ENCODE measurements around the gene PRDM15. TPM values are rescaled to one million over a fixed set of nuclear protein-coding genes. Genes with fewer than 3 reads are reported as not detected.
A peak's percentile ranks its signal among the peaks of the same experiment; 100 is the strongest.

The PRDM15 gene
- total RNA-seq, 1 experiment from 2014 or later: 9.9 TPM

DNA sequence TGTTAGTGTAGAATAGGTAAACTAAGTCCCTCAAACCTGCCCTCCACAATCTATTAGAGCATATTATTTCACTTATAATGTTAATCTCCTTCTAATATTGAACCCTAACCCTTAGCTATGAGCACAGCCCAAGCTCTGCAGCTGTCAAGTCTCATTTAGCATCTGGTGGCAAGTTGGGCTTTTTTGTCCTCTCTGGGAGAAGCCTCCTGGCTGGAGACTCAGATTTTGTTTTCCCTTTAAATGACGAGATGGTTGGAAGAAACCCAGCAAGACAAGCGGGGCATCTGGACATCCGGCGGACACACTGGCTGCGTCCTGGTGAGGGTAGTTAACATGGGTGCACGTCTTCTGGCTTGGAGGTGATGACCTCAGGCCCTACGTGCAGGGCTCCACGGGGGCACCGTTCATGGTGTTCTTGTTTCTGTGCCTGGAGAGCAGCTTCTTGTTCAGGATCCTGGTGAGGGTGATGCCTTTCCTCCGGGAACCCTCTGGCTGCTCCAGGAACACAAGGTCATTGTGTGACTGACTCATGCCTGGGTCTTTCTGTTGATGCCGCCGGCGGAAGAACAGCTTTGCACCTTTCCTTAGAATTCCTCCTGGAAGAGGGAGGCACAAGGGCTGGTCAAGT is 9.7 kb upstream of the PRDM15 start:
- Histone ChIP-seq H3K4me2 (ENCODE audit: insufficient read depth, insufficient read length, low read length) (no peak overlapping the region), H4K91ac (ENCODE audit: insufficient read length, low read depth, low read length) (no peak overlapping the region), H3K79me1 (ENCODE audit: insufficient read depth, low read depth, low read length, poor library complexity, severe bottlenecking) (no peaks in the 10 kb centered on the region), H4K8ac (replicated peaks; ENCODE audit: insufficient read length, low read depth, low read length) (no peak overlapping the region), H3K14ac (ENCODE audit: insufficient read depth, low read length) (no peak overlapping the region), H3K23ac (ENCODE audit: insufficient read length, low read depth, low read length) (no peak overlapping the region), H2AK5ac (ENCODE audit: insufficient read length, low read length) (no peak overlapping the region), H3K27me3 (ENCODE audit: insufficient read depth, low read length) (no peaks in the 10 kb centered on the region), H3K9ac (ENCODE audit: extremely low read depth, insufficient read length, low read length) (no peak overlapping the region), H2BK120ac (ENCODE audit: low read depth, low read length, poor library complexity, severe bottlenecking) (no peak overlapping the region), H3T11ph (ENCODE audit: low read length) (no peak overlapping the region), H2BK12ac (ENCODE audit: insufficient read length, low read depth, low read length) (no peak overlapping the region), H3K56ac (ENCODE audit: insufficient read length, low read depth, low read length) (no peak overlapping the region), H4K5ac (ENCODE audit: insufficient read length, low read depth, low read length) (no peak overlapping the region), H3K79me2 (ENCODE audit: insufficient read depth, low read length) (0 out of 2 replicates have a peak, but pooled peaks cover 2% of the 10 kb centered on the region), H3K4me1 (ENCODE audit: insufficient read depth, low read length) (no peaks in the 10 kb centered on the region; the same call in 1 of the 2 replicates), H3K4ac (ENCODE audit: low read depth, low read length) (no peak overlapping the region), H2AFZ (ENCODE audit: low read length) (no peak overlapping the region), H2BK5ac (ENCODE audit: insufficient read length, low read length) (no peak overlapping the region), H3K18ac (ENCODE audit: insufficient read length, low read depth, low read length) (no peak overlapping the region), H2BK15ac (ENCODE audit: low read depth, low read length) (no peak overlapping the region; the same call in 1 of the 2 replicates), H4K20me1 (ENCODE audit: control insufficient read depth, insufficient read depth, insufficient read length) (no peaks in the 10 kb centered on the region), H3K9me3 (ENCODE audit: control insufficient read depth, low read depth, low read length) (no peaks in the 10 kb centered on the region), H3K27ac (ENCODE audit: insufficient read length, low read depth, low read length) (no peak overlapping the region), H3K23me2 (ENCODE audit: insufficient read length, low read depth, low read length, poor library complexity, severe bottlenecking) (no peaks in the 10 kb centered on the region), H2BK20ac (ENCODE audit: low read depth, low read length, poor library complexity, severe bottlenecking) (no peak overlapping the region)
- no peak for DNase-seq
- no peaks in the 10 kb centered on the region for H3K9me3 Mint-ChIP-seq
- H3K4me3 Mint-ChIP-seq: no peak overlapping the region
- peak overlapping the region in 1 of 3 experiments; percentile 60; a peak in 1 of 7 replicates for H3K27ac Mint-ChIP-seq
- H3K27me3 Mint-ChIP-seq (ENCODE audit: low read depth): no peaks in the 10 kb centered on the region; the same call in 1 of the 2 replicates
- no CpG with 5 or more reads among the region's 13 CpGs for WGBS (ENCODE audit: extremely low coverage, insufficient read length, low lambda C conversion rate)
- H3K4me1 Mint-ChIP-seq: peaks cover 17 to 18% of the 10 kb centered on the region in 2 experiments
- no peak for TF ChIP-seq CTCF (conservative IDR thresholded peaks at IDR 0.05)
- H3K36me3 Mint-ChIP-seq (ENCODE audit: insufficient read depth in 1 of 3, low read depth in 3 of 3): no peaks in the 10 kb centered on the region

Measured in H9 (cell line).